HepG2 (cell line): ENCODE measurements around the gene CAPN10. TPM values are rescaled to one million over a fixed set of nuclear protein-coding genes. Genes with fewer than 3 reads are reported as not detected.

Experiments used
- CREM ChIP-seq, 2 experiments: sonication (generic) in 1 of 2; formaldehyde crosslinking in 1 of 2; IDR thresholded peaks; 2 replicates each; pipeline versions ENCODE4 v1.4.0 to v1.6.1; 2016 to 2020; ENCODE audit warnings: antibody characterized with exemption in 1 of 2, mild to moderate bottlenecking in 1 of 2, missing genetic modification reagents in 1 of 2
- HNF1B ChIP-seq: sonication (generic); formaldehyde crosslinking; IDR thresholded peaks from 2 replicates; pipeline ENCODE4 v1.5.1; 2020; ENCODE audit warnings: mild to moderate bottlenecking, moderate library complexity, missing genetic modification reagents
- NFE2 ChIP-seq: sonication (generic); formaldehyde crosslinking; IDR thresholded peaks from 2 replicates; pipeline ENCODE4 v1.4.0; 2020; ENCODE audit warnings: missing genetic modification reagents
- PLSCR1 ChIP-seq: sonication (generic); formaldehyde crosslinking; IDR thresholded peaks from 2 replicates; pipeline ENCODE4 v1.5.0; 2020; ENCODE audit warnings: missing genetic modification reagents, mild to moderate bottlenecking, borderline replicate concordance
- PRDM4 ChIP-seq: sonication (generic); formaldehyde crosslinking; IDR thresholded peaks from 2 replicates; pipeline ENCODE4 v1.9.0; 2021; ENCODE audit warnings: missing genetic modification reagents, borderline replicate concordance
- SRY ChIP-seq: sonication (generic); formaldehyde crosslinking; IDR thresholded peaks from 2 replicates; pipeline ENCODE4 v1.8.0; 2022; ENCODE audit warnings: mild to moderate bottlenecking, missing genetic modification reagents
- TOPORS ChIP-seq: sonication (generic); formaldehyde crosslinking; IDR thresholded peaks from 2 replicates; pipeline ENCODE4 v1.8.0; 2023; ENCODE audit warnings: mild to moderate bottlenecking, missing genetic modification reagents
- ZNF20 ChIP-seq: sonication (generic); formaldehyde crosslinking; IDR thresholded peaks from 2 replicates; pipeline ENCODE4 v1.4.0; 2020; ENCODE audit warnings: mild to moderate bottlenecking, moderate library complexity, missing genetic modification reagents
- ZNF256 ChIP-seq: sonication (generic); formaldehyde crosslinking; conservative IDR thresholded peaks from 2 replicates; pipeline ENCODE4 v1.4.0; 2020; ENCODE audit warnings: missing genetic modification reagents
- ZNF280B ChIP-seq: sonication (generic); formaldehyde crosslinking; IDR thresholded peaks from 2 replicates; pipeline ENCODE4 v1.5.0; 2020; ENCODE audit warnings: missing genetic modification reagents, mild to moderate bottlenecking, borderline replicate concordance
- ZNF282 ChIP-seq: fragments of 450-650 bp; IDR thresholded peaks from 2 replicates; pipeline ENCODE4 v1.6.1; 2018; ENCODE audit not compliant: partially characterized antibody
- ZNF484 ChIP-seq: sonication (generic); formaldehyde crosslinking; IDR thresholded peaks from 2 replicates; pipeline ENCODE4 v1.5.1; 2020; ENCODE audit warnings: mild to moderate bottlenecking, low read depth, missing genetic modification reagents, borderline replicate concordance
- ZNF564 ChIP-seq: sonication (generic); formaldehyde crosslinking; IDR thresholded peaks from 2 replicates; pipeline ENCODE4 v1.8.1; 2023; ENCODE audit warnings: mild to moderate bottlenecking, missing genetic modification reagents
- polyA plus RNA-seq, 8 experiments: library from polyadenylated mRNA; depleted of rRNA in 3 of 8; stranded (reverse) in 7 of 8; unstranded in 1 of 8; fragments of >200 nt; fragmentation: Illumina TruSeq in 4 of 8; extraction: Trizol in 4 of 8; gene quantifications; 2 replicates each; pipeline versions ENCODE4 v1.2.1 to v1.2.3, GENCODE V29; 2011 to 2016; ENCODE audit warnings: low read depth in 4 of 8, missing spikeins in 1 of 8, mixed read lengths in 1 of 8; ENCODE audit not compliant: insufficient read depth in 1 of 8
- total RNA-seq, 5 experiments: library from RNA; depleted of rRNA; stranded (reverse); fragments of >200 nt; fragmentation: Illumina TruSeq; extraction: Trizol; gene quantifications; 2 replicates each; pipeline ENCODE4 v1.2.3, GENCODE V29; 2016; ENCODE audit warnings: low read depth in 1 of 5
- TF ChIP-seq, protein P1 (sequence below): IDR thresholded peaks from 2 replicates; pipeline ENCODE4 v1.6.1; 2016; ENCODE audit warnings: missing compliant biosample characterization, missing genetic modification reagents, borderline replicate concordance
- TF ChIP-seq, protein P2 (sequence below): IDR thresholded peaks from 2 replicates; pipeline ENCODE4 v1.4.0; 2020; ENCODE audit warnings: mild to moderate bottlenecking, missing genetic modification reagents

The CAPN10 gene
- total and polyA plus RNA-seq, 2 of the 13 experiments (the other 11 are each of a cell fraction or from before 2014, with no cell fraction given): 27.6 to 32.4 TPM

- TF ChIP-seq, protein P1, sequence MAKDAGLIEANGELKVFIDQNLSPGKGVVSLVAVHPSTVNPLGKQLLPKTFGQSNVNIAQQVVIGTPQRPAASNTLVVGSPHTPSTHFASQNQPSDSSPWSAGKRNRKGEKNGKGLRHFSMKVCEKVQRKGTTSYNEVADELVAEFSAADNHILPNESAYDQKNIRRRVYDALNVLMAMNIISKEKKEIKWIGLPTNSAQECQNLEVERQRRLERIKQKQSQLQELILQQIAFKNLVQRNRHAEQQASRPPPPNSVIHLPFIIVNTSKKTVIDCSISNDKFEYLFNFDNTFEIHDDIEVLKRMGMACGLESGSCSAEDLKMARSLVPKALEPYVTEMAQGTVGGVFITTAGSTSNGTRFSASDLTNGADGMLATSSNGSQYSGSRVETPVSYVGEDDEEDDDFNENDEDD: no peak; the same call in 1 of the 2 replicates
- TF ChIP-seq TOPORS (CRISPR knock-in tag) (no peak), ZNF484 (CRISPR knock-in tag) (no peak), ZNF280B (peak; percentile 72), SRY (CRISPR knock-in tag) (peak; percentile 17; the same call in 1 of the 2 replicates), ZNF256 (no peak), NFE2 (CRISPR knock-in tag) (no peak), ZNF282 (no peak), HNF1B (CRISPR knock-in tag) (peak; percentile 83), PLSCR1 (CRISPR knock-in tag) (no peak), ZNF20 (no peak), ZNF564 (CRISPR knock-in tag) (peak; percentile 29; the same call in 1 of the 2 replicates), CREM (IDR thresholded peaks at IDR 0.05) (no peak; the same call in 1 of the 2 replicates), CREM (CRISPR knock-in tag; IDR thresholded peaks at IDR 0.05) (no peak), PRDM4 (CRISPR knock-in tag) (no peak)
- TF ChIP-seq, protein P2, sequence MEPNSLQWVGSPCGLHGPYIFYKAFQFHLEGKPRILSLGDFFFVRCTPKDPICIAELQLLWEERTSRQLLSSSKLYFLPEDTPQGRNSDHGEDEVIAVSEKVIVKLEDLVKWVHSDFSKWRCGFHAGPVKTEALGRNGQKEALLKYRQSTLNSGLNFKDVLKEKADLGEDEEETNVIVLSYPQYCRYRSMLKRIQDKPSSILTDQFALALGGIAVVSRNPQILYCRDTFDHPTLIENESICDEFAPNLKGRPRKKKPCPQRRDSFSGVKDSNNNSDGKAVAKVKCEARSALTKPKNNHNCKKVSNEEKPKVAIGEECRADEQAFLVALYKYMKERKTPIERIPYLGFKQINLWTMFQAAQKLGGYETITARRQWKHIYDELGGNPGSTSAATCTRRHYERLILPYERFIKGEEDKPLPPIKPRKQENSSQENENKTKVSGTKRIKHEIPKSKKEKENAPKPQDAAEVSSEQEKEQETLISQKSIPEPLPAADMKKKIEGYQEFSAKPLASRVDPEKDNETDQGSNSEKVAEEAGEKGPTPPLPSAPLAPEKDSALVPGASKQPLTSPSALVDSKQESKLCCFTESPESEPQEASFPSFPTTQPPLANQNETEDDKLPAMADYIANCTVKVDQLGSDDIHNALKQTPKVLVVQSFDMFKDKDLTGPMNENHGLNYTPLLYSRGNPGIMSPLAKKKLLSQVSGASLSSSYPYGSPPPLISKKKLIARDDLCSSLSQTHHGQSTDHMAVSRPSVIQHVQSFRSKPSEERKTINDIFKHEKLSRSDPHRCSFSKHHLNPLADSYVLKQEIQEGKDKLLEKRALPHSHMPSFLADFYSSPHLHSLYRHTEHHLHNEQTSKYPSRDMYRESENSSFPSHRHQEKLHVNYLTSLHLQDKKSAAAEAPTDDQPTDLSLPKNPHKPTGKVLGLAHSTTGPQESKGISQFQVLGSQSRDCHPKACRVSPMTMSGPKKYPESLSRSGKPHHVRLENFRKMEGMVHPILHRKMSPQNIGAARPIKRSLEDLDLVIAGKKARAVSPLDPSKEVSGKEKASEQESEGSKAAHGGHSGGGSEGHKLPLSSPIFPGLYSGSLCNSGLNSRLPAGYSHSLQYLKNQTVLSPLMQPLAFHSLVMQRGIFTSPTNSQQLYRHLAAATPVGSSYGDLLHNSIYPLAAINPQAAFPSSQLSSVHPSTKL (CRISPR knock-in tag): 0 out of 2 replicates have a peak, but pooled peaks have one; percentile 9
Measured at GRCh38 chr2:240566203-240567136, 20.1 kb upstream of the CAPN10 start (continued).
